Bone marrow (tissue), 2 donors: ENCODE results near the gene TMEM178B.
"Not testable (repeated sequence)": the region's sequence is repeated elsewhere in the genome, so short reads cannot be mapped to it uniquely, and the experiment has no call there.

Experiments used
- DNase-seq, 2 donors: peaks; one replicate each; lab custom pipeline; 2025; lab: John Stamatoyannopoulos, UW

Gene TMEM178B

DNA sequence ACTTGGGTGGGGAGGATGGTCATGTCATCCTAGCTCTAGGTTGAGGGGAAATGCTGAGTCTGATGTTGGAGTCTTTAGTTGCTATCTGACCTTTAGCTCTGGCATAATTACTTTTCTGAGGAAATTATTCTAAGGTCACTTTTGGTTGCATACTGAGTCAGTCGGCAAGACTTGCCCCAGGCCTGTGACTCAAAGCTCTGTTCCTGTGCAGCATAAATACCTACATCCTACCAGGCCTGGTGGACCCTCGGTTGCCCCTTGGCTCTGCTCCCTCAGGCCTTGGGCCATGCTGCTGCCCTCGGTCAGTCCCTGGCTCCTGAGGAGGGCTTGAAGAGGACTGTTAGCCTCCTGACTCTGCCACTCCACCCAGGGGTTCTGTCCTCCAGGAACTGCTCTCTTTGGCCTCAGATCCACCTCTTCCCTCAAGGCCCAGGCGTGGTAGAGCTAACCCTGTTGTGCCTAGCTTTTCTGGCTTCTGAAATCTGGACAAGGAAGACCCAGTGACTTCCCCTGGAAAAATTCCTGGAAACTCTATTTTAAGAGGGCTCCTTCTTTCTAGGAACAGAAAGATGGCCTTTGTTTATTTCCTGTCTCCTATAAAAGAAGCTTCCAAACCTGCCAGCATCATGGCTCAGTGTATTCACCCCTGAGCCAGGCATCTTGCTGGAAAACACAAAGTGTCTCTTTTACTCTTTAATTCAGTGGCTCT, 71.2 kb downstream of the TMEM178B start:
- no peak for DNase-seq

DNA sequence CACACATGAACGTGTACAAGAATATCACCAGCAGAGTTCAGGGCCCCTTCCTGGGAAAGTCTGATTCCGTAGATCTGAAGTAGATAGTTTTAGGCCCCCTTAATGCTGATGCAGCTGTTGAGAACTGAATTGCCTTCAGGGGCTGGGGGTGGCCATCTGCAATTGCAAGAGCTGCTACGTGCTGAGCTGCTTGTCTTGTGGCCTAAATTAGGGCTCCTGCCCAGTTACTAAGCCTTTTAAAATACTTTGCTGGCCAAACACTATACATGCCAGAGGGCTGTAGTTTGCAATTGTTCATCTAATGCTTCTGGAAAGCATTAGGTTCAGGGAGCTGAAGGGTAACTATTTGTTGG, 71.7 kb downstream of the TMEM178B start:
- no peak for DNase-seq

DNA sequence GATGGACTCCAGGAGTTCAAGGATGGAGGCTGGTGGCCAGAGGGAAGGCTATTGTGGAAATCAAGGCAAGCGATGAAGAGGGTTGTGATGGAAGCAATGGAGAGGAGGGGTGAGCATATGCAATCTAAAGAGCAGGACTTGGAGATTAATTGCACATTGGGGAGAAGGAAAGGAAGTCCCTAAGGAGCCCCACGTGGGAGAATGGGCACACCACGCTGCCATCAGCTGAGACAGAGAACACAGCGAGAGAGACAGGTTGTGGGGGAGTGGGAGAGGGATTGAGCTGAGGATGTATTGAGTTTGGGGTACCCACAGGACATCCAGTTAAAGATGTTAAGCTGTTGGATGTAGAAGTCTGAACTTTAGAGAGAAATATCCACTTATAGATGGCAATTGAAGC, 73.6 kb downstream of the TMEM178B start:
- no peak for DNase-seq

DNA sequence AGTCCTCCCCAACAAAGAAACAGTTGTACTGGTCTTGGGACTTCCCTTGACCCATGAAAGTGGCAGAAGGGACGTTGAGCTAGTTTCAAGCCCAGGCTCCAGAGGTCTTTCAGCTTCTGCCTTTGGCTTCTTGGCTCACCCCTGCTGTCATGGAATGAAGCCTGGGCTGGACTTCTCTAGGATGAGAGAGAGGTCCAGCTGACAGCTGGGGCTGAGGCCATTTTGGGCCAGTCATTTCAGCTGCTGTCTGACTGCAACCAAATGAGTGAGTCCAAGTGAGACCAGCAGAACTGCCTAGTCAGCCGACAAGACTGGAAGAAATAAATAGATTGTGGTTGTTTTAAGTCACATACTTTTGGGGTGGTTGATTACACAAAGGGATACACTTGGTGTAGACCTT, 76.6 kb downstream of the TMEM178B start:
- DNase-seq, result no peak

DNA sequence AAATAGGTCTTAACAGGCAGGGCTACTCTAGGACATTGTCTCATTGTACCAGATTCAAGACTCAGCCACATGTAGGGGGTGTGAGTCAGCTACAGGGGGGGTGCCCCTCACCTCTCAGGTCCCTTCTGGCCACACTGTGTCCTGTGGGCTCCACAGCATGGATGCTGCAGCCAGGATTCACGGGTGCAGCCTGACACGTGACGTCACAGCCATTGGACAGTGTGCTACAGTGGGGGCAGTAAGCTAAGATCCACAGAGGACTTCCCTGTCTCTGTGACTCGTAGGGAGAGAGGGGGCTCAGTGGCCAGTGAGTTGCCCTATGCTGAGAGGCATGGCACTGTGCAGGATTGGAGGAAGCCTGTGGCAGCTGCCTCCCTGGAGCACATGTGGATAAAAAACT, 77.9 kb downstream of the TMEM178B start:
- DNase-seq, result no peak

DNA sequence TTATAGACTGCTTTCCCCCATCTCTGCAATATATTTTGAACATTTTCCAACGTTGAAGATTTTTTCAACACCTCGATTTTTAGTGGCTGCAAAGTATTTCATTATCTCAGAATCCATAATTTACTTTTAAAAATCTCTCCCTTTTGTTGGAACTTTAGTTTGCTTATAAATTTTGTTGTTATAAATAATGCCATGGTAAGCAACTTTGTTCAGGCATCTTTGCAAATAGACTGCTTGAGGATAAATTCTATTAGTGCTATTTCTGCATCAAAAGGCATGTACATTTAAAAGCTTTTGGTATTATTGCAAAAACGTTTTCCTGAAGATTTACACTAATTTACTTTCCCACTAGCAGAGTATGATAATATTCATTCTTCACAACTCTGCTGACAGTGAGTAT, 79.4 kb downstream of the TMEM178B start:
- DNase-seq, result no peak

DNA sequence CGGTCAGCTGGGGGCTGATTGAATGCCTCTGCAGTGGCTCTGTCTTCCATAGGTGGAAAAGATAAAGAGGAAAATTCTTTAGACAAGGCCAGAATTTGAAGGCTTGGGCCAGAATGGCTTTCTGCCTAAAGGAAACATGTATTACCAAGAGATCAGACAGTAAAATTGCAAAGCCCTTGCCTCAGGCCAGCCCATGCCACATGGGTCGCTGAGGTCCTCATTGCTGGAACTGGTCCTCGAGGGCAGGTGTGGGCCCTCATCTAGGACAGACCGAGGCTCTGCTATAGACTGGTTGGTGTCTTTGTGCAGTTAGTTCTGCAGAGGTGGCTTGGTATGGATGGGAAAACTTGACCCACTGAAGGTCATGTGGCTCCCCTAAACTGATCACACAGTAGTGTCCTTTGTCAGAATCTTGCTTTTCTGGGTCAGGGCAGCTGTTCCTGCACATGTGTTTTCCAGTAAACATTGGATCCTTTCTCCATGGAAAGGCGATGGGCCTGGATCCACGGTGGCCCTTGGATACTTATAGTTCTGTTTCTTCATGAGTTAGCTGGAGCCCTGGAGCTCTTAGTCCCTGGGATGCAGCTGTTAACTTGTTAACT, 80.4 kb downstream of the TMEM178B start:
- DNase-seq, result no peak

DNA sequence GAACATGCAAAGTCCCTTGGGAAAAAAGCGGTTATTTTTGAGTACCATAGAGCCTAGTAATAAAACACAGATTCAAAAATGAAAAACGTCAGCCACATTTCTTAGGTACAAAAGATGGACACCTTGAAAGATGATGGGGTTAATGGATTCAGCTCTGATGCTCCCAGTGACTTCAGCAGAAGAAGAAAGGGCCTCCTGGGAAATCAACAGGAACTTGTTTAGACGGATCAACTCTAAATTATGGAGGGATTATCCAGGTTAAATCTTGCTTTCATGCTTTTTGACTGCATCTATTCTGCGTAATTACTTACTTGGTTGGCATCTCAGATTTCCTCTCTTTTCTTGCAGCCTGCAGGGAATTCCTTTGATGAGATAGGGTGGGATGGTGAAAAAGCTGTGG, 82.5 kb downstream of the TMEM178B start:
- DNase-seq, result no peak

DNA sequence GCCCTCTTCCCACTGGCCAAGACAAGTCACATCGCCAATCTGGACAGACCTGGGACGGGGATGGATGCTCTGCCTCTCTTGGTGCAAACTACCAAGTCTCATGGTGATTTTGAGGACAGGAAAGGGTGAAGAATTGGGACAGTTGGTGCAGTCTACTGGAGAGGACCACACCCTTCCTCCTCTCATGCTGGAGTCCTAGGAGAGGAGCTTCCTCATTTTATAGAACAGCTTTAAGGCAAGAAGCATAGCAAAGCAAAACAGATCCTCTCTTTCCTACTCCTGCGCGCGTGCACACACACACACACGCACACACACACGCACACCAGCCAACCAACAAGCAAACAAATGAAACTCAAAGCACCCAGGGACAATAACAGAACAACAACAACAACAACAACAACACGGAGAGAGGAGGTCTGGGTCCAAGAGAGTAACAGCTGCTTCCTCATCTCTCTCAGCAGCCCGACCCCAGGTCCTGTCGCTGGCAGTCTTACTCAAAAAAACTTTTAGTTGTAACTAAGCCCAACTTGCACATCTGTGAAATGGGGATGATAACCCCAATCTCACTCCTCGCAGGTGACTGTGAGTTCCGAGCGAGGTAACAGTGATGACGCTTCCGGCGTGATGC, 83.4 kb downstream of the TMEM178B start:
- no peak for DNase-seq

DNA sequence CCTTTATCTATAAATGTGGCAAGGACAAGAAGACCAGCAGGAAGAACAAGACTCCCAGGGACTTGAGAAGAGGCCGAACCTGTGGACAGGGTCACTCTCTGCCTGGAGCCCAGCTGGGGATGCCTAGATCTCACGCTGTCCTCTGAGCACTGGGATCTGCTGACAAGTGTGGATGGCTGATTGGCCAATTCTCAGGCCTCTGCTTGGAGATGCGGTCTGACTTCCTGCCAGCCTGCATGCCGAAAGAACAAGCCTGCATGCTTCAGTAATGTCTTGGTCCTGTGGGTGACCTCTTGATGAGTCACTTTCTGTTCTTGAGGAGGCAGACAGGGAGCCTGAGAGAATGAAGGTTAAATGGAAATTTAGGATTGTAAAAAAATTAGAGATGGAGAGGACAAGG, 84.7 kb downstream of the TMEM178B start:
- no peak for DNase-seq

DNA sequence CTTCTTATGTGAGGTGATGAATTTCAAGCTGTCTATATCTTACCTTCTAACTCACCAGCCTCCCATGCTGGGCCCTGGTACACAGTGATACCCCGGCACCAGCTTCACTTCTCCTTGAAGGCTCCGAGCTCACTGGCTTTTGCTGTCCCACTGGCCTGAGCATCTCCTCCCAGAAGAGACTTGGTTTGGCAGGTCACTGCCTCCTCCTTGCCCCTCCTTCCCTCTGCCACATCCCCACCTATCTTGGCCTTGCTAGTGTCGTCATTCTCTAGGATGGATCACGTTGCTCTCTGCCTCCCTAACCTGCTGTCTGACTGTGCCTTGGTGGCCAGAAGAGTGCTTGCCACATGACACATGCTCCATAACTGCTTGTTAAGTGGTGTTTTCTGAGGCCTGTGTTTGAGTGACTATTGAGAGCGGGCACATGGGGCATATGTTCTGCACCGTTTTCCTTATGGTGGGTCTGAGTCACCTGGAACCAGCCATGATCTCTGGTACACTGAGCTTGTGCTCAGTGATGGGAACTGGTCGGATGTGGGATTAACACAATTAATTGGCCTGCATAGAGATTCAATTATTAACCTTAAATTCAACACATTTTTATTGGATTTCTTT, 86.5 kb downstream of the TMEM178B start:
- DNase-seq, result no peak

DNA sequence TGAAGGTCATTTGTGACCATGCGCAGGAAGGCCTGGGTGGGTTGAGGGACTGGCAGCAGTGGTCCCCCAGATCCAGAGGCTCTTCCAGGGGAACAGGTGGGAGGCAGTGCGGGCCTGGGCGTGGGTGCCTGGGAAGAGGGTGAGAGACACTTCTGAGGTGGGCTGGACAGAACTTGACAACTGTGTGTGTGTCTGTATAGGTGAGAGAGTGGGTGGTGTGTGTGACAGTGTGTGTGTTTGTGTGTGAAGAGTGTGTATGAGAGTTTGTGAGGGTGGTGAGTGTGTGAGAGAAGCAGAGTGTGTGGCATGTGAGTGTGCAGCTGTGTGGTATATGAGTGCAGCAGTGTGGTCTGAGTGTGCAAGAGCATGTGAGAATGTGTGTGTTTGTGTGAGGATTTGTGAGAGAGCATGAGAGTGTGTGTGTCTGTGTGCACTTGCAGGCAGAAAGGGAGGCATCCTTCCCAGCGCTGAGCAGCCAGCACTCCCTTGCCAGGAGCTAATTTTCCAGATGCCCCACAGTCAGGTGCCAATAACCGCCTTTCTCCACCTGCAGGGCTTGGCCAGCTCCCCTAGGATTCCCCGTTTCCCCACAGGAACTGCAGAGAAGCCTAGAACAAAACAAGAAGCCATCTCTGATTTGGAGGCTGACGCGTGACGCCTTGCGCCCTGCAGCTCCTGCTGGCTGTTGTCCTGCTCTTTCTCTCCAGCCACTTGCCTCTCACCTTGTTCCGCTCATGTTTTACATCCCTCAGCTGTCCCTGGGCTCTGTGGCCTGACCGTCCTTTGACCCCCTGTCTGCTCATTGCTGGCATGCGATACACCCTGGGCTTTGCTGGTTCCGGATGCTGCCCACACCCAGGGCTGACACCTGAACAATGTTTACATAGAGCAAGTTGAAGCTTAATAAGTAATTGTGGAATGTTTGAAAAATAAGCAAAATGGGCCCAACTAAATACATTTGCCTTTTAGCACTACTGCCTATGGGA, 88.0 kb downstream of the TMEM178B start:
- no peak for DNase-seq

DNA sequence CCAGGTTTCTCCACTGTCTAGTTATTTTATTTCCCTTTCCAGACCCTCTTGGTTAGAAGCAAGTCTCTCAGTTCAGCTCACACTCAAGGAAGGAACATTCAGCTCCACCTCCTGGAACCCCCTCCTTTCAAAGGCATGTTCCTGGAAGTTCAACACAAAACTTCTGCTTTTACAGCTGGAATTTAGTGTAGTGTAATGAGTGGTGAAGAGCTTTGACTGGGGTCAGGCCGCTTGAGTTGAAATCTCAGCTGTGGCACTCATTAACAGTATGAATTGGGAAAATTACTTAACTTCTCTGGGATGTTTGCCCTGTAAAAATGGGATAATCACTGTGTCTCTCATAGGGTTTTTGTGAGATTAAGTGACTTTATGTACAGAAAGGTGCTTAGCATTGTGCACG, 91.7 kb downstream of the TMEM178B start:
- DNase-seq, result no peak

DNA sequence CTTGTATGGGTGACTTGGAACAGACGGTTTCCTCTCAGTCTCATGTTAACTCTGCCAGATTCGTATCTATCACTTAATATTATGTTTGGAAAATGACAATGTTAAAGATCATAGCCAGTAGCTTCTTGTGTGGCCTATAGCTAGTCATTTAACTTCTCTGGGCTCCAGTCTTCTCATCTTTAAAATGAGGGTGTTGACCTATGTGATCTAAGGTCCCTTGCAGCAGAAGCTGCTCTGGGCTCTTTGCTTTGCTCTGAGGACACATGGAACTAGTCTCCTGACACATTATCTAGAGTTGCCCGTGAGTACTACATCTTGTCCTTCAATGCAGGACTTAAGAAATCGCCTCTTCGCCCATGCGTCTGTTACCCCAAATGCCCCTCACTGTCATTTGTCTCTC, 93.1 kb downstream of the TMEM178B start:
- no peak for DNase-seq

DNA sequence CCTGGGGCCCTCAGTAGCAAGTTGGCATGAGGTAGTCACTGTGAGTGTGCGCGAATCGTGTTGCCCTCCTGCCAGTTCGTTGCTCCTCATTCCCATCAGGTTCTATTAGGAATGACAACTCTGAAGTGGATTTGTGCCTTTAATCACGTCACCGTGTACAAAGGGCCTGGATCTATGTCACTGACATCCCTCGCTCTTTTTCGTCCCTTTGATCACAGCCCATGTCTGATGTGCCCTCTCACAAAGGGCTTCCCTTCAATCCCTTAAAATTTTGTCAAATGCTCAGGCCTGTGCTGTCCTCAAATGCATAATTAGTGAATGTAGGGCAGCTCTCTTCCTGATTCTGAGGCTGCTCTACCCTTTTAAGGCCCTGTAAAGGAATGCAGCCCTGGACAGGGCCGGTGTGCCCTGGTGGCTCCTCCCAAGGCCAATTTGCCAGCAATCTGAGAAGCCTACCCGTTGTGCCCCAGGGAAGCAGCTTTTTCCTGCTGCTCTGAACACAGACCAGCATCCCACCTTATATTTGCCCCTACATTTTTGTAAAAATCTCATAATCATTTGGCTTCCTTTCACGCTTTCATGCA, 93.6 kb downstream of the TMEM178B start:
- no peak for DNase-seq

DNA sequence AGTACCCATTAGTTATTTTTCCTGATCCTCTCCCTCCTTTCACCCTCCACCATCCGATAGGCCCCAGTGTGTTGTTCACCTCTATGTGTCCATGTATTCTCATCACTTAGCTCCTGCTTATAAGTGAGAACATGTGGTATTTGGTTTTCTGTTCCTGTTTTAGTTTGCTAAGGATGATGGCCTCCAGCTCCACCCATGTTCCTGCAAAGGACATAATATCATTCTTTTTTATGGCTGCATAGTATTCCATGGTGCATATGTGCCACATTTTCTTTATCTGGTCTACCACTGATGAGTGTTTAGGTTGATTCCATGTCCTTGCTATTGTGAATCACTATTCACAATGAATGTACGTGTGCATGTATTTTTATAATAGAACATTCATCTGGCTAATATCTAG, 95.3 kb downstream of the TMEM178B start:
- not testable (repeated sequence) for DNase-seq

DNA sequence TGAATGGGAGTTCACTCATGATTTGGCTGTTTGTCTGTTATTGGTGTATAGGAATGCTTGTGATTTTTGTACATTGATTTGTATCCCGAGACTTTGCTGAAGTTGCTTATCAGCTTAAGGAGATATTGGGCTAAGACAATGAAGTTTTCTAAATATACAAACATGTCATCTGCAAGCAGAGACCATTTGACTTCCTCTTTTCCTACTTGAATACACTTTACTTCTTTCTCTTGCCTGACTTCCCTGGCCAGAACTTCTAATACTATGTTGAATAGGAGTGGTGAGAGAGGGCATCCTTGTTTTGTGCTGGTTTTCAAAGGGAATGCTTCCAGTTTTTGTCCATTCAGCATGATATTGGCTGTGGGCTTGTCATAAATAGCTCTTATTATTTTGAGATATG, 101.9 kb downstream of the TMEM178B start:
- DNase-seq, result not testable (repeated sequence)

DNA sequence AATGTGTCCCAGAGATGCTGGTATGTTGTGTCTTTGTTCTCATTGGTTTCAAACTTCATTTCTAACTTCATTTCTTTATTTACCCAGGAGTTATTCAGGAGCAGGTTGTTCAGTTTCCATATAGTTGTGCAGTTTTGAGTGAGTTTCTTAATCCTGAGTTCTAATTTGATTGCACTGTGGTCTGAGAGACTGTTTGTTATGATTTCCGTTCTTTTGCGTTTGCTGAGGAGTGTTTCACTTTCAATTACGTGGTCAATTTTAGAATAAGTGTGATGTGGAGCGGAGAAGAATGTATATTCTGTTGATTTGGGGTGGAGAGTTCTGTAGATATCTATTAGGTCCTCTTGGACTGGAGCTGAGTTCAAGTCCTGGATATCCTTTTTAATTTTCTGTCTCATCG, 103.3 kb downstream of the TMEM178B start:
- not testable (repeated sequence) for DNase-seq

DNA sequence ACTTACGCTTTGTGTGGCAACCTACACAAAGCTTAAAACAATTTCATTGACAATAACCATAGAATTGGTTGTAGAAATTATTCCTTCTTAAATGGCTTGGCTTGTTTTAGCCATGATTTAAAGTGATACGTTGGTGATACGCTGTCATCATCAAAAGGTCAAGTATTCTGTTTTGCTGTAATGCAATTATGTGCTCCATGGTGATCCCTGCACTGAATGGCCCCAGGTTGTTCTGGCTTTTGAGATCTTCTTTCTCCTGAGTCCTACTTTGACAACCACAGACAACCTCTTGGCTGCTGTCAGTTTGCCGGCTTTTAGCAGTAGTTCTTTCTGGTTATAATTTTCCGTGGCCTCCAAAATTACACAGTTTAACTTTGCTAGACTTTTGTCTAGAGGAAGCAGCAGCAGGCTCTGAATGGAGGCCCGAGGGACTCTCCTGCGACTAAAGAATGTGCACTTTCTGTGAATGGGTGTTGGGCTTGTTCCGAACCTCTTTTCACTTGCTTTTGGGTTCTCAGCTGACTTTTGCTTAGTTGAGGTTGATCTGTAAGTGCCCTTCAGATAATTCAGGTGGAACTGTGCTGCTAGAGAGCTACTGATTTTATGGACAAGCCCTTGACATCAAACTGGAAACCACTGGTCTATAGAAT, 104.7 kb downstream of the TMEM178B start:
- no peak for DNase-seq

DNA sequence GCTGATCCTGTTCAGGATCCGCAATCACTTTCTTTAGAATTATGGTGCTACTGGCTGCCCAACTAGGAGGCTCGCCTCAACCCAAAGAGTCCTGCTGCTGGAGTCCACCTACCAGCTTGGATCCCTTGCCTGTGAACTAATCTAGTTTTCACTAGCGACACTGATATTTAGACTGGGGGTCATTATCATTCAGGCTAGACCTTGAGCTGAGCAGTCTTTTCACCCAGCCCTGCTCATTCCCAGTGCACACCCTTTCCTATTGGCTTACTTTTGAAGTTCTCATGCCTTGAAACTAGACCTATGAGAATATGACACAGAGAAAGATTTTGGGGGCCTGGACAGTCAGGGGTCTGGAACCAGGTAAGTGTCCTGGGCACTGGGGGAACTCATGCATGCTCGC, 107.9 kb downstream of the TMEM178B start:
- no peak for DNase-seq

DNA sequence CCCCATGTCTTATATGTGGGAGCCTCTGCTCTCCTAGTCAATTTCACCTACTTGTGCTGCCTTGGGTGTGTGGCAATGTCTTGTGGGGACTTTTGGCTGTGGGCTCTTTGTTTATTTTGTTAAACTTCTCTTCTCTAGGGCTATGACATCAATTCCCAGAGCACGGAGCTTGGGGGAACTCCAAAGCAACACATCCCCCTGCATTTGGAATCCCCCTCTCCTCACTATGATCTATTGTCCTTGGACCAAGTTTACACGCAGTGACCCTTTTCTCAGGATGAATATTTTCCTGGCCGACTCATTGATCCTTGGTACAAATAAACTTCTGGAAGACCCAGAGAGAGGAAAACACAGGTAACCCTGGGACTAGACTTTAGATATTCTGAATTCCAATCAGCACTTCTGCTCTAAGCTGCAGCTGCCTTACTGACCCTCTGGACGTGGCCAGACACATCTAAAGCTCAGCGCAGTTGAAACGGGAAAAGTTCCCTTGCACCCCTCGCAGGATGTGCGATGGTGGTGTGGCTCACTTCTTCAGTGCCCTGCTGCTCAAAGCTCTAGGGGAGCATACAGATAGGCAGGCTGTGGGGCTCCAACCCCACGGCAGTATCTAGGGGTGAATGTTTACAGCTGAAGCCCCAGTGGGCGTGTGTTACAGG, 110.8 kb downstream of the TMEM178B start:
- no peak for DNase-seq
